ENCODE results near the gene EPYC.

Gene EPYC

DNA sequence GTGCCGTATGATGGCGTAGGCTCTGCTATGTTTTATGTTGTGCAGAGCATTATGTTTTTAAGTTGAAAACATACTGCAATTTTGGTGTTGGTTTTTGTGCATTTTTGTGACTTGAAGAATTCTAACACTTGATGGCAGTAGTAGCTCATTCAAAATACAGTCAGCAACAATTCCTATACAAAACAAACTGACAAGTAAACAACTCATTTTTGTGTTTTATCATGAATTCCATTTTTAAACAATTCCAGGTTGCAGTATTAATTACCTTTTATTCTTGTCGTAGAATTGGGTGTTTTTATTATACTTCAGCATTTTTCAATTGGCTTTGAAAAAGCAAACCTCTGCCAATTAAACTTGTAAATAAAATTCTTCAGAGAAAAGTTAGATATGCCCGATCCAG lies 45.7 kb downstream of the EPYC start:
- no peak for DNase-seq

DNA sequence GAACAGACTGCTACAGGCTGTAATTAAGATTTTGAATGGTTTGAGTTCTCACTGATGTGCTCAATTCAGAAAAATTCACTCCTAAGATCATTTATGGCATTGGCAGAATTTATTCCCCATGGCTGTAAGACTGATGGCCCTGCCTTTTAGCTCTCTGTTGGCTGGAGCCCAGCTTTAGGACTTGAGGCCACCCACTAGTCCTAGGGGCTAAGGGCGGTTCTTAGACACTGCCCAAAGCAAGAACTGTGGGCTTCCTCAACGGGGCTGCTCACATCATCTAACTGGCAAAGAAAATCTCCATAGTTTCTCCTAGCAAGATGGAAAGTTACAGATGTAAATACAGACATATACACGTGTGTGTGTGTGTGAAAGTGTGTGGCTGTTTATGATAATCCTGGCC lies 46.4 kb downstream of the EPYC start:
- DNase-seq = no peak

DNA sequence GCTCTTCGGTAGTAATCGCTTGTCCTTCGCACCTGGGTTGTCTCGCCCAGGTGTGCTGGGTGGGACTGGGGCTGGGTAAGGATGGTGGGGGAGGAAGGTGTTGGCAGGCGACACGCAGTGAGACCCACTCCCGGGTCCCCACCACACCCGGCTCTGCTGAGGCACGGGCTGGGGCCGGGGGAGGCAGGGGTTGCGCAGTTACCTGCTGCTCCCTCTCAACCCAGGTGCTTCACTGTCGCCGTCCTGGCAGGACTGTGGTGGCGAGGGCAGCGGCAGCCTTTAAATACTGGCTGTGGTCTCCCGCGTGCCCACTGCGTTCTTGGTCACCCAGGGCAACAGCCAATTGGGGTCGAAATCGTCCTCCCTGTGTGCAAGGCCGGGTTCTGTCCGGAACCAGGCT lies 49.9 kb downstream of the EPYC start, which contains the start of gene CCER1:
Gene CCER1 (minus strand): TSS at position 256 of the 400 bp plus-strand sequence. CDS start 434 bp downstream, outside the sequence.
- no peak for DNase-seq

DNA sequence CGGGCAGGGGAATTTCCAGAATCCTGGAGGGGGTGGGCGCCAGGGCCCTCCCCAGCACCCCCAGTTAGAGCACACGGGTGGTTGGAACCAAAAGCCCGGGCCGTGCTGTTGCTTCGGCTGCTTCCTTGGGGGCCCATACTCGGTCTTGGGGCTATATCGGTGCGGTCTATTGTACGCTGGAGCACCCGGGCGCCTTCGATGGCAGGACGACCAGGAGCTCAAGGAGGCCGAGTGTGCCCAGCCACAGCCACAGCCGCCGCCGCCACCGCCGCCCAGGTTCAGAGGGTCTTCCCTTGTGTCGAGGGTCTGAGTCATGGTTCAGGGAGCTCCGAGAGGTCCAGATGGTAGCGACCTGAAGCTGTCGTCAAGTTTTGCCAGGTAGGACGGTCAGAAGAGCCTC lies 50.3 kb downstream of the EPYC start:
- DNase-seq = no peak

DNA sequence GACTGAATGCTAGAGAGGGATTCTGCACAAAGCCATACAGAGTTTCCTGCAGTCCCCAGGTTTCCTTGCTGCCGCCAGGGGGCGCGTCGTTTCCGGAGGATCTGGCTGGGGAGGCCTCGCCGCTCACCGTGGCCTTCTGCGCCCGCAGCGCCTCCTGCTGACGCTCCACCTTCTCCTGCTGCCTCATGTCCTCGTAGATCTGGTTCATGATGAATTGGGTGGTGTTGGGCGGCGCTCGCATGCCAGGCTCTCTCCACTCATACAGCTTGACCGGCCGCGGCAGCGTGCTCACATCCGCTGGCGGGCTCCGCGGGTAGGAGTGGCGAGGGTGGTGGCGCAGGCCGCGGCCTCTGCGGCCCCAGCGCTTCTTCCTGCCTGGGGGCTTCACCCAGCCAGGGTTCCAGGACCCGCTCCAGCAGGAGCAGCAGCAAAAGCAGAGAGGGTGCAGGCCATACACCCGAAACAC lies 50.8 kb downstream of the EPYC start:
- no peak for DNase-seq

DNA sequence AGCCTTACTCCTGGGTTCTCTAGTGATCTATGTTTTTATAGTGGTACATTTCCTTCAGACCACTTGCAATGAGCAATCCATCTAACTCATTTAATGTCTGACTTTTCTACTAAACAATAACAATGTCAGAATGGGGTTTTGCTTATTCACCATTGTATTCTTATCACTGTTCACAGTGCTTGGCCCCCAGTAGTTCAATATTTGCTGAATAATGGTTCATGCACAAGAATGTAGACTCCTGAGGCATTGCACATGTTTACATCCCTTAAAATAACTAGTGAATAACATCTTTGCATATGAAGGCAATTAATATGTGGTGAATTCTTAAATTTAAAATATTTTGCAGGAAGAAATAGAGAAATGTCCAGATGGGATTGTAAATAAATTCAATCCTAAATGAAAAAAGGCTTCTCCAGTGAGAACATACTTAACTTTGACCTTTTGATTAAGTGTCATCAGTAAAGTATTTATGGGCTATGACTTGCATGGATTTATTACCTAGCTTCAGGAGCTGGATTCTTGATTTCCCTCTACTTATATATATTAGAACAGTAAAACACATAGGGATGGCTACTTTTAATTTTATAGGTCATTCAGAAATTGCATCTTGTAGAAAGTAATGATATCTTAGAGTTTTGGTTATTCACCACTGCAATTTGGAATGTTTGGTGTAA lies 53.2 kb downstream of the EPYC start:
- DNase-seq = no peak

DNA sequence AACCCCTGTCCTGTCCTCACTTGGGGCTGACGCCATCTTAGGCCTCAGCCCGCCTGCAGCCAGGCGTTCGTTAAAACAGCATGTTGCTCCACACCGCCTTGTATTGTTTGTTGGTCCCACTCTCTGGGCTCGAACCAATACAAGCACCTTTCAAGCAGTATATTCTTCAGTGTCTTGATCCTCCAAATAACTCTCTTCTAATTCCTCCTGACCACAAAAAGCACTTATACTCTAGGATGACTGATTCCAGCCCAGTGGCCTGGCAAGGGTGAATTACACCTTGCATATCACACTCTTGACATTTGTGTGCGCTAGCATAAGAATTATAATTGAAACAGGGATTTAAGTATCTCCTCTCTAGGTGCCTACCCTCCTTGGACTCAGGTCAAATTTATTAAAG lies 56.9 kb downstream of the EPYC start:
- no peak for DNase-seq

DNA sequence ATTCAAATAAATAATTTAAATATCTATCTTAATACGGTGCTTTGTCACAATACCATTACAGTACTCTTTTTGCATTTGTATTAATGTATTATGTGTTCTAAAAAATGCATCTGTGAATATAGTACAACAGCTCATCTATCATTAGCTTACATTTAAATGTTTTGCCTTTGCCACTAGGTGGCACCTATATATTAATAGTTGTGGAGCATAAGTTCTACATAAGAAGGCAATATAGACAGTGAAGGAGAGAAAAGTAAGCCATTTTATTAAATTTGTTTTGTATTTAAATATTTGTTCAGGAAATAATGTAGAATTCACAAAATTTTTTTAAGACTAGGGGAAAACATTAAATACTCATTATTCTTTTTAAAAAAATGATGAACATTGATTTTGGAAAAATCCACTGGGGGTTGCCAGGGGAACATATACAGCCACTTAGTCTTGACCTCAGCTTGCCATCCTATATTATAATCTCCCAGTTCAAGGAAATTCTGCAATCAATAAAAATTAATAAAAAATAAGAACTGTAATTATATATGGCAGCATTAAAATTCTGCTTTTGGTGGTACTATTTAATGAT lies 59.6 kb downstream of the EPYC start:
- no peak for DNase-seq

DNA sequence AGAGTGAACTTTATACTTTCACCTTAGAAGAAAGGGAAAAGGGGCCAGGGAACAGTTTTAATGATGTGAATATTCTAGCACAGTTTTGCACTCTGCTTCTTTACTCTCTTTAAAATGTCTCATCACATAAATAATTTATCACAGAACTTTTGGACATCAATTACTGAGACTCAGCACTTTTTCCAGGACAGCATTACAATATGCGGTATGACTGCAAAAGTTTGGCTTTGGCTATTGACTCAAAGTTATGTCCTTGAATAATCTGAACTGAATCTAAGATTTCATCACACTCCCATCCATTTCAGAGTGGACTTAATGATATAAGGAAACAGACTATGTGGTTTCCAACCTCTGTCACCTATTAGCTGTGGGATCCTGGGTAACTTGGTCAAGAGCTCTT lies 61.5 kb downstream of the EPYC start:
- no peak for DNase-seq

DNA sequence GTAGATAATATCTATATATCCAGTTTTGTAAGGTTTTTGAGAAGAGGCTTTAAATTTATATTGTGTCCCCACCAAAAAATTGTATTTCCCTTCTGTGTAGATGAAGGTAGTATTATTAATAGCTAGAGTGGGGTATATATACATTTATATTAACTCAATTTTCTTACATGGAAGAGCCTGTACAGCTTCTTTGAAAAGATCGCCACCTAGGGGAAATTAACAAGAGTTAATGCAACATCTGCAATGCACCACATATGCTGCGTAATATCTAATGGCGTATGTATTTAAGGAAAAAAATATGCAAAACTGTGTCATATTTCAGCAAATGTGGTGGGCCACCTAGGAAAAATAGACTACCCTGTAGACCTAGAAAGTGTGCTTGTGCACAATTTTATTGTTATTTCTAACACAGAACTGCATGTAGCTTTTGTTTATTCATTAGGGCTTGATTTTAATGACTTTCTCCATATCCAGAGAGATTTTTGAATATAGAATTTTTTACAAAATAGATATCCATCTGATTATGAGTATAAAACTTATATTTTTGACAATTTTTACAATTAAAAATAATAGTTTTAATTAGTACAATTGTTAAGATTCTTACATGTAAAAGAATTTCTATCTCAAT lies 63.8 kb downstream of the EPYC start:
- DNase-seq = no peak

DNA sequence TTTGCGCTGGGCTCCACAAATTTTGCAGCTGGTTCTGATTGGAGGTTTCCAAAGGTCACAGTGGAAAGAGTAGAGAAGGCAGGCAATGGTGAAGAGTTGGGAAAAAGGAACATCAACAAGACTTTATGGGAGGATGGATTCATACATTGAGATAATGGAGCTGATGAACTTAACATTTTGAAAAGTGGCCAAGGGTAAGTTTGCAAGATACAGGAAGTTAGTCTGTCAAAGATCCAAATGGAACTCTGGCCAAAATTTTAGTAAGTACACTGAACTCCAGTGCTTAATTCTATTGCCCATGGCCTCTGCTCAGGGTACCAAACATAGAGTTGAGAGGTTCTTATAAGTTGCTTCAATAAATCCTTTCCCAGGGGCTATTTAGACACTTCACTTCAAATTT lies 65.4 kb downstream of the EPYC start:
- DNase-seq = no peak

DNA sequence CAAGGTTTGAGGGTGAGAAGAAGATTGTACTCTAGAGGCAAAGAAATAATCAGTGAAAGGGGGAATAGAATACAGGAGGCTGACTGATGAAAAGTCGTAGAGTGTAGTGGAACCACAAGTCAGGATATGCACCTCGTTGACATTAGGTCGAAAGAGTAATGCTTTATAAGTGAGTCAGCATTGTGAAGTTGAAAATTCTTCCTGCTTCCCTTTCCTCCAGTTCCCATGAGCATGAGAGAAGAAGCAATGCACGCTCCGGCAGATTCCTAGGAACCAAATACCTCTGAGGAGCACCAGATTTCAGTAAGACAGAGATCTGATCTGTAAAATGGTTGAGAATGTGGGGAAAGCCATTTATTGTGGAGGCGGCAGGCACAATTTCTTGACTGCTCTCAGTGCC lies 66.3 kb downstream of the EPYC start:
- DNase-seq = no peak

DNA sequence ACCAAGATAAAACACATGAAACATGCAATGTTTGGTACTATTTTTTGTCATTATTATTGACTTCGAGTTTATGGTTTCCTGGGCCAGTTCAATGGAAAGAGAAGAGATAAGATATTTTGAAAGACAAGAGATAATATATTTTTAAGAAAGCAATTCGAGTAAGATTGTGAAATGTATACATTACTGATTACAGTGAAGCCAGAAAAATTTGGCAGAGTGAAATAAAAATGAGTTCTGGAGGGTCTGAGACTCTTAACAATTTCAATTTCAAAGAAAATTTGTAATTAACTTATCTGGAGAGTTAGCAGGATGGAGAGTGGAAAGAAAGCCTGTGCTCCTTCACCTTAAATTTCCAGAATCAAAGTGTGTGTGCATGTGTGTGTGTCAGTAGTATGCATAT lies 67.1 kb downstream of the EPYC start:
- no peak for DNase-seq

DNA sequence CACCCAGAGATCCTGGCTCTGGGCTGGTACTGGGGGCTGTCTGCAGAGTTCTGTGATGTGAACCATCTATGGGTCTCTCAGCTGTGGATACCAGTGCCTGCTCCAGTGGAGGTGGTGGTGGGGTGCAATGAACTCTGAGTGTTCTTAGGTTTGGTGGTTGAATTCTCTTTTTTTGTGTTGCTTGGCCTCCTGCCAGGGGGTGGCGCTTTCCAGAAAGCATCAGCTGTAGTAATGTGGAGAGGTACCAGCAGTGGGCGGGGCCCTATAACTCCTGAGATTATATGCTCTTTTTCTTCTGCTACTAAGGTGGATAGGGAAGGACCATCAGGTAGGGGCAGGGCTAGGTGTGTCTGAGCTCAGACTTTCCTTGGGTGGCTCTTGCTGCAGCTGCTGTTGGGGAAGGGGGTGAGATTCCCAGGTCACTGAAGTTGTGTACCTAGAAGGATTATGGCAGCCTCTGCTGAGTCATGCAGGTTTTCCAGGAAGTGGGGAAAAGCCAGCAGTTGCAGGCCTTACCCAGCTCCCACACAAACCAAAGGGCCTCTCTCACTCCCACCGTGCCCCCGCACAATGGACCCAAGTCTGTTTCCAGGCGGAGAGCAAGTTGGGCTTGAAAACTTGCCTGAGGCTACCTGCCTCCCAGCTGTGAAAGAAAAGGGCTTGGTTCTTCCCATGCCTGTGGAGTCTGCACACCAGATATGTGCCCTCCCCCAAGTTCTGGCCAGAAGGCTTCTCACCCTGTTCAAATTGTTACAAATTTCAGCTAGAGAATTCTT lies 68.4 kb downstream of the EPYC start:
- DNase-seq = no peak

DNA sequence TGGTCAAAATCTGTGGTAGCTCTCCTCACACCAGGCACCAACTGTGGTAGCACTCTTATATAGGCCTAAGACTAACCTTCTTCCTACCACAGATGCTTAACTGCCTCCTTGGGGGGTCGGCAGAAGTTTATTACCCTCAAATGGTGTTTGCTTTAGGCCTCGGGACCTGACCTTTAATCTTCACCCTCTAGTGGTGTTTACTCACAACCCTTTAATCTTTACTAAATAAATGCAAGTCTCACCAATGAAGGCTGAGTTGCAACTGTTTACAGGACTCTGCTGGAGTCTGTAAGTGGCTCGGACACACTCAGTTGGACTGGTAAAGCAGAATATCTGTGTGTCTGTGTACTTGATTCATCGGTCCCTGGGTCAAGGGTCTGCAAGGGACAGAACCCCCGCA lies 79.2 kb downstream of the EPYC start:
- DNase-seq = no peak

DNA sequence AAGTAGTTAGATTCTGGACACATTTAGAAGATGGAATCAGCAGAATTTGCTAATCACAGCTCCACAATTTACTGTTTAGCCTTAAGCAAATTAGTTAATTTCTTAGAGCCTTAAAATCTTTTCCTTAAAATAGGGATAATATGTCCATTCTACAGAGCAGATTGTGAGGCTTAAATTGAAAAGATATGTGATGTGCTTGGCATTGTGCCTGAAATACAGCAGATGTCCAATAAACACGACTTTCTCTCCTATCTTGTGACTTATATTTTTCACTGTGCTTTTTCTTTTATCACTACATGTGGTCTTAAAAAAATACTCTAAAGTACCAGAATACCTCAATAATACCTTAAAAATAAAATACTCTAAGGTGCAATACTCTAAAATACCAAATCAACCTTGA lies 80.4 kb downstream of the EPYC start:
- DNase-seq = no peak

DNA sequence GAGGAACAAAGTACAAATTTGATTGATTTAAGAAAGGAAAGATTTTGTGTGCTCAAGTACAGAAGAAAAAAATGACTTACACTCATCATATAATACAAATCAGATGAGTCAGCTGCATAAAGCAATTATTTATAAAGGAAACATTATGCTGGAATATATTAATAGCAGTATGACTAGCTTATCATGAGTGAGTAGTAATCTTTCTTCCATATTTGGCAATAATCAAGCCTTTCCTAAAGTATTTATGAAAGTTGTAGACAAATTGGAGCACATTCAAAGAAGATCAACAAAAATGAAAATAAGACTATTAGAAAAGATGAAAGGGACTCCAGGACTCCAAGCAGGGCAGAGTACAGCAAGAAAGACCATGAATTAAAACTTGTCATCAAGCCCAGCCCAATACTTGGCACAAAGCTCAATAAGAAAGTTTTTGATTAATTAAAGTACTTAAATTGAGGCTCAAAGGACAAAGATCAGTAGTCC lies 82.6 kb downstream of the EPYC start:
- peak in 1 of 58 donors; percentile 21 for DNase-seq

DNA sequence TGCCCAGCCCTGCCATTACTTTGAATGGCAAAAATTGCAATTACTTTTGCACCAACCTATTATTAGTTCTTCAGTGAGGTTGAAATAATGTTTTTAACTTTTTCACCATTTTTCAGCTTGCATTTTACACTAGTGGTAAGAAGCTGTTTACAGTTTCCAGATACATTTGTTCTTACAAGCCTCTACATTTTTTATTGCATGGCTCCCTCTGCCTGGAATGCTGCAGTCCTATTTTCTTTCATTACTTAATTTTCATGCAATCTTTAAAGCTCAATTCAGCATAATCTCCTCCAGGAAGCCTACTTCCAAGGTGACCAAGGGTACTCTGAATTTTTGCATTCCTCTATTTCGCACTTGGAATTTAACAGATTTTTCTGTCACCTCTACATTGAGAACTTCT lies 83.2 kb downstream of the EPYC start:
- DNase-seq = no peak

DNA sequence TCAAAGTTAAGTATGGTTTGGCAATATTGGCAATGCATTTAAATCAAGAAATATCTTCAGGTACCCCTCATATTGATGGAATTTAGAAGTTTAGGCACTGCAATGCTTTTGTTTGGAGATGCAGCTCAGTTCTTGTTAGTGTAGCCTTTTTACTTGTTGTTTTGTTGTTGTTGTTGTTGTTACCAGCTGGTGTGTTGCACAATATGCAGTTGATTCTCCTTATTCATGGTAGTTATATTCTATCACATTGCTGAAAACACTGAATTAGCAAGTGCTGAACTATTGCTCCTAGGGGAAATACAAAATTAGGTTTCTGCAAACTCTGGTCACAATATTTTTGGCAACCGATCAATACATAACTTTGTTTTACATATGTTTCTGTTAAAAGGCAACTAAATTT lies 84.5 kb downstream of the EPYC start:
- no peak for DNase-seq

DNA sequence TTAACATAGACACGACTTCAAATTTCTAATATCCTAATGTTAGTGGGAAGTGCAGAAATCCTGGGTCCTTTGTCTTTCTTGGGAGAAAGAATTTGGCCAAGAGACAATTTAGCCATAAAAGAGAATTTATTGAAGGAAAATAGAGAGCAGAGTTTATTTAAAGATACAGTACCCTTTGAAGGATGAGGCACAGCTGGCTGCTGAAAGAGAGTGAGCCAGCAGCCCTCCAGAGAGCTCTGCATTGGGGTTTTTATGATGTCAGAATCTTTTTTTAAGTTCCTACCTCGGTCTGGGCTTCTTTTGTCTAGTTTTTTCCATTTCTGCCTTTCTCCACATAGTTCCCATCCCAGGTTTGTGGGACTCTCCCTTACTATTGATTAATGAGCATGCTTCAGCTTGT lies 87.3 kb downstream of the EPYC start:
- DNase-seq = no peak

DNA sequence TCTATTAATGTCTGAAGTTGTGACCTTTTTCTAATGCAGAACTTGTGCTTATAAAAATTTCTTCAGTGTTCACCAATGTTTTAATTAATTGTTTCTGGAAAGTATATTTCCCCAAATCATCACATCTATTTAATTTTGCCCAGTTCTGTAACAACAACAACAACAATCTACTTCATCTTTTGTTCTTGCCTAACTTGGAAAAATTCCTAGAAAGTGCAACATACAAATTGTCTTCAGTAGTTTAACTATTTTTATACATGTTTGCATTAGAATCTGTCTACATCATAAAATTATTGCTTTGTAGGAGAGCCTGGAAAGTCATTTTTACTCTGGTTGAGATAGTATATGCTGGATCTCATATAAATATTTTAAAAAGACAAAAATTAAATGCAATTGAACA lies 88.3 kb downstream of the EPYC start:
- DNase-seq = no peak

DNA sequence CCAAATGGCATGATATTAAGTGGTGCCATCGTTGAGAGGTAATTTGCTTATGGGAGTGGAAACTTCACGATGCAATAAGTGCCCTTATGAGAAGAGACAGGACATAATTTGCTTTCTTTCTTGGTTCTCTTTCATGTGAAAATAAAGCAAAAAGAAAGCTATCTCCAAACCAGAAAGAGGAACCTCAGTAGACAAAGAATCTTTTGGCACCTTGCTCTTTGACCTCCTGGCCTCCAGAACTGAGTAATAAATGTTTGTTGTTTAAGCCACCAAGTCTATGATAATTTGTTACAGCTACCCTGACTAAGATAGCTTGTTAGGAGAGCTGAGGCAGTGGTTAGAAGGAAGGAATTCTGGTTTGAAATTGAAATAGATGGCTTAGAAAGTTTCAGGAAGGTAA lies 89.4 kb downstream of the EPYC start:
- no peak for DNase-seq

Data from anterior cingulate cortex (tissue), 58 donors.